GM23338 (cell line): ENCODE results near the gene PBX3. TPM values are rescaled to one million over a fixed set of nuclear protein-coding genes. Genes with fewer than 3 reads are reported as not detected.

Experiments used
- ATAC-seq: fragments of 200-7000 bp; cut with Tn5 transposase; 3 replicates; pipeline ENCODE4 v1.9.1; 2020
- DNase-seq: peaks from one replicate; pipeline ENCODE4 v3.0.0-alpha.2; 2015; ENCODE audit warnings: low spot score
- H2AFZ ChIP-seq: fragments of 200-600 bp; sonication (generic); 2 replicates; pipeline ENCODE4 v1.8.0; 2016; ENCODE audit warnings: antibody characterized with exemption, mild to moderate bottlenecking, moderate library complexity
- H3F3A ChIP-seq: fragments of 200-600 bp; sonication (generic); replicated peaks from 2 replicates; pipeline ENCODE4 v1.8.0; 2017; ENCODE audit warnings: antibody characterized with exemption, mixed run types, low read depth
- H3K27ac ChIP-seq: fragments of 200-600 bp; sonication (generic); 2 replicates; pipeline ENCODE4 v1.6.1; 2016; ENCODE audit warnings: low read depth
- H3K27me3 ChIP-seq: fragments of 200-600 bp; sonication (generic); 2 replicates; pipeline ENCODE4 v1.8.0; 2016; ENCODE audit warnings: mild to moderate bottlenecking, mixed run types, moderate library complexity; ENCODE audit not compliant: insufficient read depth
- H3K36me3 ChIP-seq: fragments of 200-600 bp; sonication (generic); 2 replicates; pipeline ENCODE4 v1.8.0; 2016; ENCODE audit warnings: mild to moderate bottlenecking; ENCODE audit not compliant: insufficient read depth
- H3K4me1 ChIP-seq: fragments of 200-600 bp; sonication (generic); 2 replicates; pipeline ENCODE4 v1.8.0; 2016; ENCODE audit warnings: mild to moderate bottlenecking, moderate library complexity; ENCODE audit not compliant: insufficient read depth
- H3K4me2 ChIP-seq: fragments of 200-600 bp; sonication (generic); 2 replicates; pipeline ENCODE4 v1.7.1; 2017; ENCODE audit warnings: mixed run types
- H3K4me3 ChIP-seq: fragments of 200-600 bp; sonication (generic); 2 replicates; pipeline ENCODE4 v1.6.1; 2016; ENCODE audit warnings: mixed run types
- H3K79me2 ChIP-seq: fragments of 200-600 bp; sonication (generic); replicated peaks from 2 replicates; pipeline ENCODE4 v1.8.0; 2017; ENCODE audit warnings: mild to moderate bottlenecking; ENCODE audit not compliant: insufficient read depth
- H3K9me2 ChIP-seq: fragments of 200-600 bp; sonication (generic); 2 replicates; pipeline ENCODE4 v1.8.0; 2017; ENCODE audit not compliant: insufficient read depth
- H4K20me1 ChIP-seq: fragments of 200-600 bp; sonication (generic); replicated peaks from 2 replicates; pipeline ENCODE4 v1.8.0; 2017; ENCODE audit warnings: mild to moderate bottlenecking; ENCODE audit not compliant: insufficient read depth
- H3K27ac Mint-ChIP-seq: 2 replicates; pipeline ENCODE4 v1.8.0; 2020; ENCODE audit warnings: inconsistent platforms, mild to moderate bottlenecking, moderate library complexity, mixed read lengths
- H3K27me3 Mint-ChIP-seq: 3 replicates; pipeline ENCODE4 v1.8.0; 2022; ENCODE audit warnings: low read depth, mild to moderate bottlenecking, moderate library complexity, mixed read lengths, inconsistent platforms; ENCODE audit not compliant: insufficient read depth, poor library complexity
- H3K36me3 Mint-ChIP-seq: 3 replicates; pipeline ENCODE4 v1.8.0; 2021; ENCODE audit warnings: low read depth, mild to moderate bottlenecking, inconsistent platforms, moderate library complexity, mixed read lengths
- H3K4me1 Mint-ChIP-seq: 3 replicates; pipeline ENCODE4 v1.8.0; 2020; ENCODE audit warnings: mild to moderate bottlenecking, inconsistent platforms, mixed read lengths
- H3K4me3 Mint-ChIP-seq: 3 replicates; pipeline ENCODE4 v1.8.0; 2021; ENCODE audit warnings: moderate library complexity, mild to moderate bottlenecking, inconsistent platforms, mixed read lengths
- H3K9me3 Mint-ChIP-seq: 3 replicates; pipeline ENCODE4 v1.8.0; 2020; ENCODE audit warnings: moderate library complexity, mild to moderate bottlenecking, inconsistent platforms, mixed read lengths
- ETS1 ChIP-seq: IDR thresholded peaks from 2 replicates; pipeline ENCODE4 v1.6.1; 2016; ENCODE audit warnings: antibody characterized with exemption
- EZH2phosphoT487 ChIP-seq: fragments of 200-600 bp; sonication (generic); IDR thresholded peaks from one replicate; pipeline ENCODE4 v1.8.1; 2018; ENCODE audit warnings: antibody characterized with exemption; ENCODE audit not compliant: unreplicated experiment
- REST ChIP-seq: IDR thresholded peaks from one replicate; pipeline ENCODE4 v1.6.1; 2018; ENCODE audit warnings: antibody characterized with exemption; ENCODE audit not compliant: unreplicated experiment
- ZNF114 ChIP-seq: fragments of 250-450 bp; sonication (Bioruptor Pico); IDR thresholded peaks from 2 replicates; pipeline ENCODE4 v1.5.0; 2020; ENCODE audit warnings: mild to moderate bottlenecking, moderate library complexity
- ZNF462 ChIP-seq: fragments of 250-450 bp; sonication (Bioruptor Pico); IDR thresholded peaks from 2 replicates; pipeline ENCODE4 v1.5.0; 2020; ENCODE audit warnings: mild to moderate bottlenecking, moderate library complexity
- polyA plus RNA-seq: library from polyadenylated mRNA; unstranded; fragments of >200 nt; fragmentation: Nextera tagmentation; extraction: Ambion mirVana; gene quantifications from 2 replicates; pipeline ENCODE4 v1.2.1, GENCODE V29; 2016
- total RNA-seq: library from RNA; depleted of rRNA; stranded (reverse); fragments of >200 nt; shearing (Covaris generic); gene quantifications from 2 replicates; pipeline ENCODE4 v1.2.3, GENCODE V29; 2014

The PBX3 gene
- total and polyA plus RNA-seq, 2 experiments from 2014 or later: 28.9 to 50.5 TPM

GRCh38 chr9:125787715-125788114, 40.5 kb downstream of the PBX3 start:
- Histone ChIP-seq H2AFZ (no peak overlapping the region), H3K4me1 (peaks cover 10% of the 10 kb centered on the region), H3K36me3 (no peaks in the 10 kb centered on the region; the same call in 1 of the 2 replicates), H3K79me2 (peaks cover 96% of the 10 kb centered on the region), H3K4me2 (no peak overlapping the region), H3K9me2 (no peaks in the 10 kb centered on the region), H3K4me3 (no peak overlapping the region), H4K20me1 (peaks cover 19% of the 10 kb centered on the region), H3K27me3 (no peaks in the 10 kb centered on the region), H3F3A (no peaks in the 10 kb centered on the region), H3K27ac (no peak overlapping the region; the same call in 1 of the 2 replicates)
- TF ChIP-seq ZNF462 (CRISPR knock-in tag): no peak
- TF ChIP-seq ZNF114 (CRISPR knock-in tag): no peak
- TF ChIP-seq ETS1: no peak
- TF ChIP-seq REST: no peak
- no peak for TF ChIP-seq EZH2phosphoT487
- Mint-ChIP-seq H3K4me3 (no peak overlapping the region), H3K9me3 (peaks cover 9% of the 10 kb centered on the region; the same call in 2 of the 3 replicates), H3K4me1 (peaks cover 14% of the 10 kb centered on the region), H3K36me3 (peaks cover 14% of the 10 kb centered on the region), H3K27me3 (peaks cover 2% of the 10 kb centered on the region), H3K27ac (peak overlapping the region; percentile 4)
- no peak for DNase-seq
- ATAC-seq: no peak
